Bronchial epithelial cell (primary cell): ENCODE results near the gene ZNF106. TPM values are rescaled to one million over a fixed set of nuclear protein-coding genes. Genes with fewer than 3 reads are reported as not detected.

ENCODE experiments used
- DNase-seq: peaks from one replicate; pipeline ENCODE4 v3.0.0-alpha.2; 2010; ENCODE audit warnings: low read depth
- FAIRE-seq: peaks from 2 replicates; lab custom pipeline; 2011; peaks lifted over from hg19 to GRCh38; lab: Jason Lieb, UNC
- H3K27me3 ChIP-seq: 2 replicates; pipeline ENCODE4 v1.5.1; 2011; ENCODE audit warnings: low read length; ENCODE audit not compliant: control insufficient read depth, insufficient read depth
- H3K36me3 ChIP-seq: 2 replicates; pipeline ENCODE4 v1.5.1; 2011; ENCODE audit warnings: low read length; ENCODE audit not compliant: control insufficient read depth, insufficient read depth
- H3K4me3 ChIP-seq: 2 replicates; pipeline ENCODE4 v1.5.1; 2011; ENCODE audit warnings: mild to moderate bottlenecking, low read depth, low read length, control low read depth
- CTCF ChIP-seq: IDR thresholded peaks from 2 replicates; pipeline ENCODE4 v1.5.1; 2011; ENCODE audit warnings: mild to moderate bottlenecking, moderate library complexity, low read length, control low read depth, inconsistent platforms; ENCODE audit not compliant: insufficient read depth, severe bottlenecking
- total RNA-seq: library from RNA; depleted of rRNA; stranded (reverse); fragments of >200 nt; gene quantifications from 2 replicates; pipeline ENCODE4 v1.2.1, GENCODE V29; 2014

ZNF106 gene
- total RNA-seq, 1 donor from 2014 or later, result 34.5 TPM

DNA sequence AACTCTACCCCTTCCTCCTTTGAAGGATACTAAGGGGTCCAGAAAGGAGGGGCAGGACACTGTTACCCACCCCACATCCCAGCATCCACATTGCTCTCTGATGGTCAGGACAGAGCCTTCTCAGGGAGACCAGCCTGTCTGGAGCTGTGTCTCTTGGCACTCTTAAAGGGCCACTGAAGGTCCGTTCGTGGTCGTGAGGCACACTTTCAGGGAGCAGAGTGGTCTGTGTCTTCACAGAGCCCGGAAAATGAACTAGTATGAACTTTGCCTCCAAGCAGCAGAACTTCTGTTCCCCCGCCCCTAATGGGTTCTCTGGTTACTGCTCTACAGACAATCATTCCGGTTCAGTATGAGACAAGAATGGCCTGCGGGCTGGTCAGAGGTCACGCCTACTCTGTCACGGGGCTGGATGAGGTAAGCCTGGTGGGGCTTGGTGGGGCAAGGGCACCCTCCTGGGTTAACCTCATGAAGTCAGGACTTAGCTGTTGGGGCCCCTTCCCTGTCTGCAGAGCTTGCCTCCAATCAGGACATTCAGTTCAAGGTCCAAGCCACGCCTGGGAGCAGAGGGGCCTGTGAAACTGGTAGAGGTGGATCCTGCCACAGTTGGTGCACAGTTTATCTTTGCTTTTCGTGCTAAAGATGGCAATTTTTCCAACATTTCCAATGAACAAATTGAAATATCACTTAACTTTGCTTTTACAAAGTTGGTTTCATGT lies 98.5 kb downstream of the ZNF106 start:
- Histone ChIP-seq H3K4me3 (no peak overlapping the region), H3K27me3 (no peaks in the 10 kb centered on the region), H3K36me3 (no peaks in the 10 kb centered on the region)
- FAIRE-seq (no peak), DNase-seq (no peak)
- no peak for TF ChIP-seq CTCF

DNA sequence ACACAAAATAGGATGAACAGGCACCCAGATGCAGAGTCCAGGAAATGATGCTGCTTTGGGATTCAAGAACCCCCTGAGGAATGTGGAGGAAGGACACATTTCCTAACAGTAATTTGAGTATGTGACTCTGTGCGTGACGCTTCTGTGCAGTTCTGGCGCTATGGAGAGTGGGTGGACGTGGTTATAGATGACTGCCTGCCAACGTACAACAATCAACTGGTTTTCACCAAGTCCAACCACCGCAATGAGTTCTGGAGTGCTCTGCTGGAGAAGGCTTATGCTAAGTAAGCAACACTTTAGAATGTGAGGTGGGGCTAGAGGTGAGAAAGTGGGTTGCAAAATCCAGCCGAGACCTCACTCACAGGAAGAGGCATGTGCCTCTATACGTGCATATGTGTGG lies 103.3 kb downstream of the ZNF106 start:
- no peak for TF ChIP-seq CTCF
- no peak for DNase-seq
- H3K36me3 ChIP-seq, result peaks cover 2% of the 10 kb centered on the region
- FAIRE-seq, result no peak
- H3K4me3 ChIP-seq, result no peak overlapping the region
- H3K27me3 ChIP-seq, result no peaks in the 10 kb centered on the region

DNA sequence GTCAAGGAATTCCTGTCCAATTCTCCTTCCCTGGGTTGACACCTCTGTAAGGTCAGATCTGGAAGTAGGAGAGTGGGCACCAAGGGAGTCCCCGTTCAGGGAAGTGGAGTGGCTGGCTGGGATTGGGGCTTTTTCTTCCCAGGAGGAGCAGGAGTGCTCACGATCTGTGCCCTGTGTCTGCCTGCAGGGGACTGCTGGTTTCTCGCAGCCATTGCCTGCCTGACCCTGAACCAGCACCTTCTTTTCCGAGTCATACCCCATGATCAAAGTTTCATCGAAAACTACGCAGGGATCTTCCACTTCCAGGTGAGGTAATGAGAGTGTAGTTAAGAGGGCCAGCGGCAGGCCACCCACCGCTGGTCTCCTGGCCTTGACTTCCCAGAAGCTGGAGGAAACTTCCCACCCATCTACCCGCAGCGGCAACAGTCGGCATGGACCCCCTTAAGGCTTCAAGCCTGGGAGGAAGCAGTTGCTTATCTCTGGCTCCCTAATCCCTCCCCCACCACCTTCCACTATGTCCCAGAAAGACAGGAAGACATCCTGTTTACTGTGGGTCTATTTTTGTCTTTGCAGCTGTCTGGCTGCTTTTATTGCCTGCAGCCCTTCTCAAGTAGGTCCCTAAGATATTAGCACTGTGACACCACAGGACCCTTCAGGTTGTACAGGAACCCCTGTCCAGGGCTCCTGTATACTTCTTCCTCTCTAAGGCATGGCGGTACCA lies 104.8 kb downstream of the ZNF106 start:
- Histone ChIP-seq H3K4me3 (no peak overlapping the region), H3K36me3 (peaks cover 2% of the 10 kb centered on the region), H3K27me3 (no peaks in the 10 kb centered on the region)
- FAIRE-seq (no peak), DNase-seq (no peak)
- no peak for TF ChIP-seq CTCF

GRCh38 chr15:42385206-42385979 lies 105.5 kb downstream of the ZNF106 start:
- peak; percentile 78 for TF ChIP-seq CTCF
- Histone ChIP-seq H3K27me3 (no peaks in the 10 kb centered on the region), H3K36me3 (peaks cover 2% of the 10 kb centered on the region), H3K4me3 (no peak overlapping the region)
- FAIRE-seq (no peak), DNase-seq (peak; percentile 35)

DNA sequence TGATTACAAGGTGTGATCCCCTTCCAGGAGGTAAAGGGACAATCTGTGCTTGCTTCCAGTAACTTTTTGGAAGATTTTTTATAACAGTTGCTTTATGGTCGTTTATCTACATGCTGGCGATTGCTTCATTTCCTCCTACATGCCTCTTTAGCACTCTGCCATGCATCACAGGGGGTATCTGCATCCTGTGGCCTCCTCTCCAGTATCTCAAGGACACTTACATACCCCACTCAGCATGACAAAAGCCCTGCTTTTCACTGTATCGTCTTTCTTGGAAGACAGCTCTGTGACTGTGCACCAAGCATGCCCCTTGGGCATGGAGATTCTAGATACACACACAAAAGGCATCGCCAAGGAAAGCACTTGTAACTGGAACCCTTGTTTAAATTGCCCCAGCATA lies 106.3 kb downstream of the ZNF106 start:
- no peak for TF ChIP-seq CTCF
- FAIRE-seq (no peak), DNase-seq (no peak)
- H3K4me3 ChIP-seq, result no peak overlapping the region
- no peaks in the 10 kb centered on the region for H3K27me3 ChIP-seq
- H3K36me3 ChIP-seq, result peaks cover 2% of the 10 kb centered on the region
